Ammon's horn (tissue), 1 donor: ENCODE data around the gene CCDC88A.
"Not testable (repeated sequence)": the region's sequence is repeated elsewhere in the genome, so short reads cannot be mapped to it uniquely, and the experiment has no call there.

Experiments used
- DNase-seq: peaks from one replicate; pipeline ENCODE4 v3.0.0-alpha.2; 2016; ENCODE audit warnings: low spot score

CCDC88A gene

DNA sequence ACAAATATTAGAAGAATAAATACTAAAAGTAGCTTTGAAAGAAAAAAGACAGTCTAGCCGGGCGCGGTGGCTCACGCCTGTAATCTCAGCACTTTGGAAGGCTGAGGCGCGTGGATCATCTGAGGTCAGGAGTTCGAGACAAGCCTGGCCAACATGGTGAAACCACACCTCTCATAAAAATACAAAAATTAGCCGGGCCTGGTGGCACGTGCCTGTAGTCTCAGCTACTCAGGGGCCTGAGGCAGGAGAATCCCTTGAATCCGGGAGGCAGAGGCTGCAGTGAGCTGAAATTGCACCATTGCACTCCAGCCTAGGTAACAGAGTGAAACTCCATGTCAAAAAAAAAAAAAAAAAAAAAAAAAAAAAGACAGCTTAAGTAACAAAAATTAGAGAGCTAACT lies 34.1 kb downstream of the CCDC88A start:
- not testable (repeated sequence) for DNase-seq

DNA sequence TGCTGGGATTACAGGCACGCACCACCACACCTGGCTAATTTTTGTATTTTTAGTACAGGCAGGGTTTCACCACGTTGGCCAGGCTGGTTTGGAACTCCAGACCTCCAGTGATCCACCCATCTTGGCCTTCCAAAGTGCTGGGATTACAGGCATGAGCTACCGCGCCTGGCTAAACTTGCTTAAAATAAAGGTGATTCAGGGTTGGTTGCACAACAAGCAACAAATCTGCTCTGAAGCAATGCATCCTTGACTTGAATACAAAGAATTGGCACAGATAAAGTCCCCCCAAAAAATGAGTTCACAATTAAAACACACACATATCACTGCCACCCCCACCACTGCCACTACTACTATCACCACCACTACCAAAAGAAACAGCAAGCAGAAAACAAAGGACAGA lies 34.9 kb downstream of the CCDC88A start:
- no peak for DNase-seq

DNA sequence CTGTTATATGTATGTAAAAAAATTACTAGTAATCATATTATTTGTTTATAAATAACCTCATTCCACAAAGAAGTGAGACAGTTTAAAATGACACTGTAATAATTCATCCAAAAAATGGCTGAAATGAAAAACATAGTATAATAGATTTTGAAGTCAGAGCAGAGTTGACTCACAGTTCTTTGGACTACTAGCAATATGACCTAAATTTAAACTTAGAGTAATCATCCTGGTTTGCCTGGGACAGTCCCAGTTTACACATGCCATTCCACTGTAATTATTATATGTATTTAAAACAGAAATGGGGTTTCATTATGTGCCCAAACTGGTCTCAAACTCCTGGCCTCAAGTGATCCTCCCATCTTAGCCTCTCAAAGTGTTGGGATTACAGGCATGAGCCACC lies 48.3 kb downstream of the CCDC88A start:
- no peak for DNase-seq

DNA sequence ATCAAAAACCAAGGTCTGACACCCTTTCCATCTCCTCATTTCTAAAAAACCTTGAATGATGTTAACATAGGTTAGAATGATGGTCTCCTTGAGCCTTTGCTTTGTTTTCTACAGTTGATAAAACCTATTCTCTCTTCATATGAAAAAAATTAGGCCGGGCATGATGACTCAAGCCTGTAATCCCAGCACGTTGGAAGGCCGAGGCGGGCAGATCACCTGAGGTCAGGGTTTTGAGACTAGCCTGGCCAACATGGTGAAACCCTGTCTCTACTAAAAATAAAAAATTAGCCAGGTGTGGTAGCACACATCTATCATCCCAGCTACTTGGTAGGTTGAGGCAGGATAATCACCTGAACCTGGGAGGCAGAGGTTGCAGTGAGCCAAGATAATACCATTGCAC lies 49.4 kb downstream of the CCDC88A start:
- no peak for DNase-seq

DNA sequence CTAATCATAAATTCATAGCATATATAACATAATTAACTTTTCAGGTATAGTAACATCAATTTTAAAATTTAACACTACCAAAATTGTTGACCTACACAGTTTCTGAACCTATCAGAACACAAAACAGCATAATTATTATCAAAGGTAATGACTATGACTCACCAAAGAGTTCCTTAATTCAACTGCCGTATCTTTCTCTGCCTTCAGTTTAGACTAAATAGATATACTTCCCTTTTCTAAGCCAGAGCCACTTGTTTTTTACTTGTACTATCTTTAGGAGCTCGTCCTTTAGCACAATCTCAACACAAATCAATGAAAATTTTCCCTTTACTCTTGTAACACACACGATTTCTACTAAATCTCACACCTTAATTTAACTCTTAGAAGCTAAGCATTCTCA lies 54.4 kb downstream of the CCDC88A start:
- peak; percentile 8 for DNase-seq

DNA sequence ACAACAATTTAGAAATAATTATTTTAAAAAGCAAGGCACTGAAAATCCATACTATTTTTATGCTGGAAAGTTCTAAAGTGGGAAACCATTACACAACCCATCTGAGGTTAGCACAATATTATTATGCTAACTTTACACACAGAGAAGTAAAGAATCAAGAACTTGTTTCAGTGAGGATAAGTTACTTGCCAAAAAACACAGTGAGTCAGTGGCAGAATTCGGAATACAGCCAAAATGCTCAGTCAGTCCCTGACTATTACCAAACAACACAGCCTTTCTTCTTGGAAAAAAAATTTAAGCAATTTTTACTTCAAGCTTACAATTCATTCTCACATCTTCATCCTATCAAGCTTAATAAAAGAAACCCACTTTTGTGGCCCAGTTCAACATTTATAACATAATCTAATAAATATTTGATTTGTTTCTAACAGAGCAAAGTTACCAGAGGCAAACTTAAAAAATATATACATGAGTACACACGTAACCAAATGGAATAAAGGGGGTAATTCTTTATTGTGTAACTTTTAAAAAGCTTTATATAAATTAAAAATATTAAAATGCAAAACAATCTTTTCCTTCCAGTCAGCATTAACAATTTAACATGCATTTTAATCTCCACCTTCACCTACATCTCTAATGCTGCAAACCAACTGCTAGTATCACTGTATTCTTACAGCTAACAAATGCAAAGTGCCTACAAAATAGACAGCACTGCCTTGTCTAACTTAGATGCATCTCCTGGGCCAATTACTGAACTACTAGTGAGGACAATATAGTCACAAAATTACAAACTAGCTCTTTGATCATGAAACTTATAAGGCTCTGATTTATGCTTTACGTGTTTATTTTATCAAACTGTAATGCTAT lies 55.2 kb downstream of the CCDC88A start:
- DNase-seq = peak; percentile 95

DNA sequence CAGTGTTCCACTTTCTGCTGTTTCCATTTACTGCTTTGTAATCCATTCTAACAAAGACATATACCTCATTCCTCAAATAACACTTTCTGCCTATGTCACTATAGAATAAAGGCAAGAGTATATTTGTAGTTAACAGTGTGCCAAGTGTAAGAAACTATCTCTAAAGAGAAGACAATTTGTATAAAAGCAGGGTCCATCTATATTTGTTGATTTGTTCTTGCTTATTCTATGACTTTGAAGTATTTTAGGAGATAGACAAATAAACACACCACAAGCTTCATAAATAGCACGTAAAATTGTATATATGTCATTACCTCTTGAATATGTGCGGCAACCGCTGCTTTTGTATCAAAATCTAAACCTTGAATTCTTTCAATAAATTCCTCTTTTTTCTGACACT lies 56.0 kb downstream of the CCDC88A start:
- no peak for DNase-seq

DNA sequence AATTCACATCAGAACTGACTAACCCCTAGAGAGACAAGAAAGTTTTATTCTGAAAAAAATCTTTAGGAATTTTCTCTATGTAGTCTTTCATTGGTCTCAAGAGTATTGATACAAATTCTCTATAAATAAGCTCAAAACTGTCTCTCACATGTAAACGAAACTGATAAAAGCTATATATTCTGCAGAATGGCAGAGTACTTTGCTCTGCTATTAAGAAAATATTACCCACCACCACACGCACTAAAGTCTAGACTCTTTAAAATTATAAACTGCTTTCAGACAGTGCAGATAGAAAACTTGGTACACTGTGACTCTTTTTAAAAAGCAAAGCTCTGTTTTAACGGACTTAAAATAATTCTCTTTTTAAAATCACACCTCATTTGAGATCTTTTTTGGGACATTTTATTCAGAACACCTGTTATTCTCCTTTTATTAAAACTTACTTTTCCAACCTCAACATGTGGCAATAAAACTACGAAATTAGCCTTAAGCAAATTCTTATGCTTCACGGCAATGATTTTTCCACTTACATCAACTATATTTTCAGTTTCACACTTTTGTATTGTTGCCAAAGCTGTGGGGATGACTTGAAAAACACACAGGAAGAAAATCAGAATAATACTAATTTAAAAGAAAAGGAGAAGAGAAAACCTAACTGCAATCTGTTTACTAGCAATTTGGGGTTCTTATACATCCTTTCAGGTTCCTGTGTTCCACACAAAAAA lies 58.0 kb downstream of the CCDC88A start:
- no peak for DNase-seq

DNA sequence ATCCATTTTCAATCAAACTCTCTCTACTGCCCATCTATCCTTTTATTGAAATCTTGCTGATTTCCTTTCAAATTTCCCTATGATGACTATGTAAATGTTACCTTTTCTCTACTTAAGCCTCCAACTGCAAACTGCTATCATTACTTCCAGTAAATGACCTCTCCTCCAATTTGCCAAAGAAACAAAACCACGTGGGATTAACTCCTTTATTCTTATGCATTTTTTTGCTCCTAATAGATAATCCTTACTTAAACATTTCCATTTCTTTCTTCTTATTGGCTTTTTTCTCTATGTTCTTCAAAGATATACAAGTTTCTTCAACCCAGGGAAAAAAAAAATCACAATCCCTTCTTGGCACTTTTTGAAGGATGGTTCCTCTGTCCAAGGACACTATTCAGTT lies 61.2 kb downstream of the CCDC88A start:
- DNase-seq = no peak

DNA sequence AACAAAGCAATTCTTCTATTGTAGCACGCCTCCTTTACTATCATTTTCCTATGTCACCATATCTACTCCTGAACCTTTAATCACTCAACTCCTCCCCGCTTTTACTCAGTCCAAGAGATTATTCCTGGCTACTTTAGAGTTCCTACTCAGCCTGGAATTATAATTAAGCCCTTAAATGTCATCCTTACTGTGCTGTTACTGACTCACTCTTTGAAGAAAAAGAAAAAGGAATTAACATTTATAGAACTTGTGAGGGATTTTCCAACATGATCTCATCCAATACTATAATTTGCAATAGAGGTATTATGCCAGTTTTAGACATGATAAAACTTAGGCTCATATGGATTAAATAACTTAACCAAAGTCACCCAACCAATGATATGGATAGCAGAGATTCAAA lies 61.7 kb downstream of the CCDC88A start:
- DNase-seq = no peak

DNA sequence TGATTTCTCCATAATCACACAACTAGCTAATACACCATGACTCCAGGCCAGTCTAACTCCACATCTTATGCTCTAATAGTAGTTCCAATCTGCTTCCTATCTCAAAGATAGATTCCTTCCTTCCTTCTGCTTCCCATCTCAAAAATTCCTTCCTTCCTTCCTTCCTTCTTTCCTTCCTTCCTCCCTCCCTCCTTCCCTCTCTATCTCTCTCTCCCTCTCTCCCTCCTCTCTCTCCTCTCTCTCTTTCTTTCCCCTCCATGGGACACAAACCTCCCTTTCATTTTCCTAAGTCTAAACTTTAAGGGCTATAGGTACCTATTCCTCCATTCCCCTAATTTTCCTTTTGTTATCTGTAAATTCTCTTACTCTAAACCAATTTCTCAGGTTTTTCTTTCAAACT lies 62.5 kb downstream of the CCDC88A start:
- DNase-seq = no peak

DNA sequence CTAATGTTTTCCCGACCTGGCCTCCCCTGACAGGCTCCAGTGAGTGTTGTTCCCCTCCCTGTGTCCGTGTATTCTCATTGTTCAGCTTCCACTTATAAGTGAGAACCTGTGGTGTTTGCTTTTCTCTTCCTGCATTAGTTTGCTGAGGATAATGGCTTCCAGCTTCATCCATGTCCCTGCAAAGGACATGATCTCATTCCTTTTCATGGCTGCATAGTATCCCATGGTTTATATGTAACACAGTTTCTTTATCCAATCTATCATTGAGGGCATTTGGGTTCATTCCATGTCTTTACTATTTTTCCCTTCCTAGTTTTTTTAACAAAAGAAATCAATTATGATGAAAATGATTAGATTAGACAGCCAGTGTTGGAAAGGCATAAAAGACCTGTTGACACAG lies 63.5 kb downstream of the CCDC88A start:
- not testable (repeated sequence) for DNase-seq

DNA sequence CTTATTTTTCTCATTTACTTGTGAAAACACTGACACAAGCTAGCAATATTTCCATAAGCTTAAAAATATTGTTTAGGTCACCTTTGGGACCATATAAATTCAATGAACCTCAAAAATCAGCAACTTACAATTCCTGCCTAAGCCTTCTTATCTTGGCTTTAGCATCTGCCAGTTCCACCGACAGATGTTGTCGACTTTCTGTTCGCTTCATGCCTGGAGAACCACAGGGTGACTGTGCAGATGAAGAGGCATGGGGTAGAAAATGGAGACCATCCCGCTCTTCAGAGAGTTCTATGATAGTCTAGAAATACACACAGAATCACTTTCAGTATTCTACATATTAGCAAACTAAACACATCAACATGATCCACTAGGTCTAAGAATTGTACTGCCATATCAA lies 64.2 kb downstream of the CCDC88A start:
- DNase-seq = no peak

DNA sequence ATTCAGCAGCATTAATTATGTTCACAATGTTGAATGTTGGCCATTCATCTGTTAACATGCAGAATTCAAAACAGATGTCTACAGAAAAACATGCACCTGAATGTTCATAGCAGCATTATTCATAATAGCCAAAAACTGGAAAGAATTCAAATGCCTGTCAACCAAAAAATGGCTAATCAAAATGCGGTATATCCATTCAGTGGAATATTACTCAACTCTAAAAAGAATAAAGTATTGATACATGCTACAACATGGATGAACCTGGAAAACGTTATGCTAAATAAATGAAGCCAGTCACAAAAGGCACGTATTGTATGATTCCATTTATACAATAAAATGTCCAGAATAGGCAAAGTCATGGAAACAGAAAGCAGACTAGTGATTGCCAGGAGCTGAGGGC lies 68.0 kb downstream of the CCDC88A start:
- DNase-seq = no peak

DNA sequence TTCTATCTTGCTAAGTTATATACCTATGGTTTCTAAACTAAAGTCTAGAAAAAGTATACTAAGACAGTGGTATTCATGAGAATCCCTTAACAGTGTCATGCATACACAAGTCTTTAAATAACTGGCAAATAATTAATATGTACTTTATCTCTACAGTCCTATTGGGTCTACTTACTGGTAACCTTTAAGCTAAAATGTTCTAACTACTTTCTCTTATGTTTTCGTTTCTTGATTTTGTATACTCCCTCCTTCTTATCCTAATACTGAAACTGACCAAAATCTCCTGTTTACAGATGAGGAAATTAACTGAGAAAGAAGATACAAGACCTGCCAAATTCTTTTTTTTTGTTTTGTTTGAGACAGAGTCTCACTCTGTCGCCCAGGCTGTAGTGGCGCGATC lies 74.6 kb downstream of the CCDC88A start:
- no peak for DNase-seq

DNA sequence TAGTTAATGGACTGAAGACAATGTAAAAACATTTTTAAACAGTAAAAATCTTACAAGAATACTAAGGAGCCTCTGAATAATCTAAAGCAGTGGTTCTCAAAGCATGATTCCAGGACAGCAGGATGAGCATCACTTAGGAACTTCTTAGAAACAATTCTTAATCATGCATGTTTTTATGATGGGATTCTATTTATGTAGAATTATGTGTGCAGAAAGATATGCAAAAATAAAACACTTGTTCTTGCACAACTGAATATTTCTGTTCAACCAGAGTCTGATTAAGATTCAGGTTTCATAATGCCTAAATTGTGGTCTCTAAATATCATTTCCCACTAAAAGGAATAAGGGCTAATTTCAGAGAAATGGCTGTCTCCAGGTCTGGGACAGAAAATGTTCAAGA lies 81.4 kb downstream of the CCDC88A start:
- DNase-seq = no peak

DNA sequence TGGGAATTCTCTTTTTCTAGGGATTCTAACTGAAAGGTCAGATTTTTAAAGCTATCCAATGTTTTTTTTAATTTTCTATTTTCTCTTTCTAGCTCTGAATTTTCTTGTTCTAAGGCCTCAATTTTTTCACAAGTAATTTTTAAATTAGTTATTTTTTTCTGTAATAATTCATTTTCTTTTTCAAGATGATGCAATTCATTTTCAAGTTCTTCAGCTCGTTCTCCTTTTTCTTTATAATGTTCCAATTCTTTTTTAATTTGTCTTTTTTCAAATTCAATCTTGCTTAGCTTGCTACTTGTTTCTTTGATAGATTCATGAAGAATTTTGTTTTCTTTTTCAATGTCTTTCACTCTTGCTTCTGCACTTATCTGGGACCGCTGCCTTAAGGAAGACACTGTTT lies 84.9 kb downstream of the CCDC88A start:
- DNase-seq = no peak

DNA sequence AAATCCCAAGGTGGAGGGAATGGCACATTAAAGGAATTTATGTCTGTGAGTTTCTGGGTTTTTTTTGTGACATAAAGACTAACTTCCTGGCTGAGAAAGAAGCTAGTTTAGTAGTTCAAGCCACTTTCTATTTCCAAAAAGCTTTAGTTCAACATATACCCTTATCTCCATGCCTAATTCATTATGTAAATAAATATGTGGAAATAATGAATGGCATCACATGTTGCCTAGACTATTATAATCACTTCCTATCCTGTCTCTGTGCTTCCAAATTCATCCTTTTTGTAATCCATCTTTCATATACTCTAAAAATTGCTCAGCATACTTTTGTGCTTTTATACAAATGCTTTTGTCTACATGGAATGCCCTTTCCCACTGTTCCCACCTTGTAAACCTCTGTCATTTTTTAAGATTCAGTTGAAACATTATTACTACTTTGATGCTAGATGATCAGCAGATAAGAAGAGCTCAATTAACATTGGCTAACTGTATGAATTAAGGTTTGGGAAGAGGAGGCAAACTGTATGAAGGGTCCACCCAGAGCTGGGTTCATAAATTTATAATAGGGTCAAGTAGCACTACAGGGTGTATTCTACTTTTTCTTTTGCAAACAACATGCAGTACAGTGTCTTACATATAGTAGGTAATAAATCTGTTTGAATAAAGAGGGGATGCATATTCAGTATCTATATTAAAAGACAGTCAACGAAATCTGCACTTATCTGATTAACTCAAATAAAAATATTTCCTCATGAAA lies 88.9 kb downstream of the CCDC88A start:
- DNase-seq = no peak

DNA sequence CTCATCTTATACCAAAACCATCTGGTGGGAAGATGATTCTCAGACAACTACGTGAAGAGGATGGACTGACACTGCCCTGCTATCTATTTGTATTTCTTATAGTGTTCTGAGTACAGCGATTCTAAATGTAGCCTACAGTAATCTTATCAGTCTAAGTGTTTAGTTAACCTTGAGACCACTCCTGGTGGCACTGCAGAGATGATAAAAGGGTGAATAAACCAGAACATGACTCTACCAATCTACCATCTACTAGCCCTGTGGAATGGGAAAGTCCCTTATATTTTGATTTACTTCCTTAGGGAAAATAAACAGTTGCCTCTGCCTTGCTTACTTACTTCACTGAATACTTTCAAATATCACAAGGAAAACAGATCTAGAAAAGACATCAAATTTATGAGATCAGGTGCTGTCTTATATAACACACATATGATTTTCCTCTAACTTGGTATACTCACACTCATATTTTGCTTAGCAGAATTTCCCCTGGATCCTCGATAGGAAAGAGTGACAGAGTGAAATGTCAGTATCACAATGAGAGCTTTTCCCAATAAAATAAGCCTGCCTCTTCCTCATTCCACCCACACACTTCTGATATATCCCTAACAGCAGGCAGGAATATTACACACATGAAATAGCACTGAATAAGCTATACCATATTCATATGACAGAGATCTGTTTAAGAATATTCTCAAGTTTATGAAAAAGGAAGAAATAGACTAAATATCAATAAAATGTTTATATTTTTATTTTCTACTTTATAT lies 92.0 kb downstream of the CCDC88A start:
- DNase-seq = no peak

DNA sequence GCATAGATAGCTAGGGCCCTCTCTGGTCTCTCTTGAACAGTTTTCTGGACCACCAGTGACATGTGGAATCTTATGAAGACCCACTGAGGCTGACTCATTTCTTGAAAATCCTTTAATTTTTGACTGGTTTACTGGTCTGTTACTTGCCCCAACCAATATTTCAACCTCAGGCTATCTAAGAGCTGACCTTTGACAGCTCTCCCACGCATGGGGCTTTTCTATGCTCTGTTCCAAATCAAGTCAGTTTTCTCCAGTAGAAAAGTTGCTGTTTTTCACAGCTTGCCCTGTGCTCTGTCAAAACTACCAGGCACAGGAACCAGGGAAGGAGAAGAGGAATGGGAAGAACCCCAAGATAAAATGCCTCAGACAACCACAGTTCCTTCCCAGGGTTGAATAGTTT lies 104.7 kb downstream of the CCDC88A start:
- no peak for DNase-seq

DNA sequence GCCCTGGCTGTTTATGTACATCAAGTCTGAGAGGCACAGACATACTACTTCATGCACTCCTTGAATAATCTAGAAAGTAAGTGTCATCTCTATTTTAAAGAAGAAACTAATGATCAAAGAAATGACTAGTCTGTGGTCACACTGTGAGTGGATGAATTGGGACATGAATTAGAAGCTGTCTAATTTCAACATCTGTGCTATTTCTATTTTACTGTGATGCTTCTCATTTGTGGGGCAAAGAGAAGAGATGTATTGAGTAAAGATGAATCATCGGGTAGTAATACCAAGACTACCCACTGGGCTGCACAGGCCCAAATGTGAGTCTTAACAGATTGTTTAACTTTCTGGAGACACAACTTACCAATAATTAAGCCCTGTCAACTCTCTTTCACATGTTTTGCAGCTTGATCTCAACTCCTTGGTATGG lies 108.2 kb downstream of the CCDC88A start:
- no peak for DNase-seq

DNA sequence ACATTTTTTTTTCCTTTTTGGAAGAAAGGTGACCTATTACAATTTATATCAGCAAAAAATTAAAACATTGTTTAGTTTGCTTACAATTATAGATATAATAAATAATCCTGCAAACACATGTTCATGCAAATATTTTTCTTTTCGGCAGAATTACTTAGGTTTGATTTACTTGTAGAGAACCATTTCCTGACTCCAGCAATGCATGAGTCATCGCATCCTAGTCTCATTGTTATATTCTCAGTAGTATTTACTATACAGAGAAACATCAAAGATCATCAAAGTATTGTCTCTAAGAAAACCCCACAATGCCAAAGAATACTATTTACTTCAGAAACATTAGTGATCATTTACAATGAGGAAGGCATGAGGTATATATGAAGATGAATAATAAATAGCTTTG lies 110.2 kb downstream of the CCDC88A start:
- DNase-seq = no peak
